Naive B cell (primary cell): Measurements from ENCODE around the gene MKRN1. TPM values are rescaled to one million over a fixed set of nuclear protein-coding genes. Genes with fewer than 3 reads are reported as not detected.
"Not testable (repeated sequence)": the region's sequence is repeated elsewhere in the genome, so short reads cannot be mapped to it uniquely, and the experiment has no call there.

ENCODE experiments used
- ATAC-seq, 2 donors: fragments of 150-1000 bp; cut with Tn5 transposase; 2 replicates each; pipeline ENCODE4 v1.10.0; 2021; ENCODE audit warnings: low read depth in 2 of 2, mild to moderate bottlenecking in 2 of 2, moderate library complexity in 2 of 2
- DNase-seq: peaks from one replicate; pipeline ENCODE4 v3.0.0; 2022
- H3K27ac Mint-ChIP-seq, 6 donors: one replicate each; pipeline ENCODE4 v1.8.0; 2020 to 2022; ENCODE audit warnings: mild to moderate bottlenecking in 6 of 6, mixed read lengths in 6 of 6, moderate library complexity in 5 of 6, inconsistent platforms in 2 of 6
- H3K27me3 Mint-ChIP-seq, 3 donors: one replicate each; pipeline ENCODE4 v1.8.0; 2021 to 2022; ENCODE audit warnings: mixed read lengths in 3 of 3, mild to moderate bottlenecking in 1 of 3
- H3K36me3 Mint-ChIP-seq, 2 donors: one replicate each; pipeline ENCODE4 v1.8.0; 2020 to 2022; ENCODE audit warnings: mixed read lengths in 2 of 2, inconsistent platforms in 1 of 2, mild to moderate bottlenecking in 1 of 2
- H3K4me1 Mint-ChIP-seq, 3 donors: one replicate each; pipeline ENCODE4 v1.8.0; 2020 to 2022; ENCODE audit warnings: mixed read lengths in 3 of 3, inconsistent platforms in 1 of 3, mild to moderate bottlenecking in 1 of 3, moderate library complexity in 1 of 3
- H3K4me3 Mint-ChIP-seq, 8 donors: one replicate each; pipeline ENCODE4 v1.8.0; 2020 to 2022; ENCODE audit warnings: mild to moderate bottlenecking in 8 of 8, mixed read lengths in 8 of 8, moderate library complexity in 8 of 8, inconsistent platforms in 2 of 8
- H3K9me3 Mint-ChIP-seq, 7 donors: one replicate each; pipeline ENCODE4 v1.8.0; 2020 to 2022; ENCODE audit warnings: mixed read lengths in 7 of 7, mild to moderate bottlenecking in 5 of 7, inconsistent platforms in 2 of 7, moderate library complexity in 1 of 7
- polyA plus RNA-seq, 6 donors: library from polyadenylated mRNA; unstranded; fragments of 300-500 nt; fragmentation: Illumina TruSeq; gene quantifications; one replicate each; pipeline ENCODE4 v1.2.3, GENCODE V29; 2021; ENCODE audit warnings: low read depth in 6 of 6

Gene MKRN1
- polyA plus RNA-seq, 6 donors from 2014 or later, result 99.0 to 151 (median 120) TPM

DNA sequence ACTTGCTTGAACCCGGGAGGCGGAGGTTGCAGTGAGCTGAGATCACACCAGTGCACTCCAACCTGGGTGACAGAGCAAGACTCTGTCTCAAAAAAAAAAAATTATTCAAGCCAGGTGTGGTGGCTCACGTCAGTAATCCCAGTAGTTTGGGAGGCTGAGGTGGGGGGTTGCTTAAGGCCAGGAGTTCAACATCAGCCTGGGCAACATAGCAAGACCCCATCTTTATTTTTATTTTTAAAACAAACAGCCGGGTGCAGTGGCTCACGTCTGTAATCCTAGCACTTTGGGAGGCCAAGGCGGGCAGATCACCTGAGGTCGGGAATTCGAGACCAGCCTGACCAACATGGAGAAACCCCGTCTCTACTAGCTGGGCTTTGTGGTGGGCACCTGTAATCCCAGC is 63.5 kb downstream of the MKRN1 start:
- not testable (repeated sequence) for DNase-seq, ATAC-seq, H3K4me1 Mint-ChIP-seq, H3K27ac Mint-ChIP-seq, H3K27me3 Mint-ChIP-seq, H3K9me3 Mint-ChIP-seq, H3K4me3 Mint-ChIP-seq
- peaks cover 0 to 13% of the 10 kb centered on the region in 2 donors for H3K36me3 Mint-ChIP-seq

- H3K27ac Mint-ChIP-seq, result no peak overlapping the region
- H3K4me1 Mint-ChIP-seq, result peaks cover 0 to 6% (median 5%) of the 10 kb centered on the region in 3 donors
- peaks cover 0 to 13% of the 10 kb centered on the region in 2 donors for H3K36me3 Mint-ChIP-seq
- H3K27me3 Mint-ChIP-seq, result peaks cover 0 to 8% (median 0%) of the 10 kb centered on the region in 3 donors
- H3K9me3 Mint-ChIP-seq, result no peaks in the 10 kb centered on the region
- ATAC-seq, result no peak
- H3K4me3 Mint-ChIP-seq, result no peak overlapping the region
- DNase-seq, result no peak
These were observed 63.9 kb downstream of the MKRN1 start for GRCh38 chr7:140415361-140415760.

- H3K36me3 Mint-ChIP-seq, result no peaks in the 10 kb centered on the region
- peak overlapping the region; percentile 86 to 96 (median 95) for H3K4me3 Mint-ChIP-seq
- peaks cover 0 to 6% (median 0%) of the 10 kb centered on the region in 3 donors for H3K27me3 Mint-ChIP-seq
- peaks cover 14% of the 10 kb centered on the region in 3 donors for H3K4me1 Mint-ChIP-seq
- peak overlapping the region in 1 of 6 donors; percentile 48 for H3K27ac Mint-ChIP-seq
- no peaks in the 10 kb centered on the region for H3K9me3 Mint-ChIP-seq
- no peak for DNase-seq
- ATAC-seq, result no peak
These were observed 74.7 kb downstream of the MKRN1 start for GRCh38 chr7:140404565-140405065.

DNA sequence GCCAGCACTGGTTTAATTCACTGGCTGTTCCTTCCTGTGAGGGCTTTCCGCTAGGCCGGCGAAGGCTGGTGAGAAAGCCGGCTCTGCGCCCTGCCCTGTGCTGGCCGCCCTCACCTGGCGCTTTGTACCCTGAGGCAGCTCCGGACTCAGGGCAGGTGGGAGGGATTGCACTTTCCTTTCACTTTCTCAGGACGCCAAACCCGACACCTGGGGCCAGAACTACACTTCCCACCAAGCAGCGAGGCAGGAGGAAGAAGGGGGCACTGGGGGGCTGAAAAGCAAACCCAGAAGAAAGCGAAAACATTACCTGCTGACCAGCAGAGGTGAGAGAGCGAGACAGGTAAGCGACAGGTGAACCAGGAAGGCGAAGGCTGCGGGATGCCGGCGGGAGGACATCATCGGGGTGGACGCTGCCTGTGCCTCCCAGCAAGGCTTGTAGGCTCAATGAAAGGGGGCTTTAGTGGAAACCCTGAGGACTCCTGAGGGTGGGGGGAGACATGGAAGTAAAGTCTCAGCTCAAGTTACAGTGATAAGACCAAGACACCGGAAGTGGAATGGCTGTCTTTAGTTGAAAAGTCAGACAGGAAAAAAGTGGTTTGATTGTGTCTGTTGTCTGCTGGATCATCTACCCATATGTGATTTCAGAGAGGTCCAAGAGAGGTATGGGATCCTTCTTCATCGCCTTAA is 75.3 kb downstream of the MKRN1 start, which contains the start of gene RAB19:
Gene RAB19, plus strand, starts transcription at position 181 of the 687 bp plus-strand sequence. CDS start 3,589 bp downstream, outside the sequence.
- peaks cover 0 to 6% (median 0%) of the 10 kb centered on the region in 3 donors for H3K27me3 Mint-ChIP-seq
- DNase-seq (peak; percentile 40), ATAC-seq (peak; percentile 93 to 95)
- peaks cover 14% of the 10 kb centered on the region in 3 donors for H3K4me1 Mint-ChIP-seq
- H3K36me3 Mint-ChIP-seq, result no peaks in the 10 kb centered on the region
- H3K4me3 Mint-ChIP-seq, result peak within 1 kb of the TSS; percentile 86 to 96 (median 95)
- peak within 1 kb of the TSS; percentile 70 to 96 (median 78) for H3K27ac Mint-ChIP-seq
- H3K9me3 Mint-ChIP-seq, result no peaks in the 10 kb centered on the region

Other genes starting within 250 kb of the MKRN1 start
- 1 to 10 TPM; 1.3 to 9.2 (median 6.2) TPM for gene SLC37A3, start 81.0 kb downstream of the MKRN1 start, polyA plus RNA-seq
- gene RAB19, start 75.4 kb downstream of the MKRN1 start, polyA plus RNA-seq, result 1 to 10 TPM in 1 of 6 donors, under 1 TPM in 2, not detected in 3; 0.61 to 1.1 (median 0.71) TPM
- gene DENND2A, start 161.3 kb upstream of the MKRN1 start, polyA plus RNA-seq, result under 1 TPM in 2 of 6 donors, not detected in 4; 0.30 to 0.98 TPM
- 10 to 100 TPM; 24.4 to 38.8 (median 33.7) TPM for gene ADCK2, start 193.4 kb upstream of the MKRN1 start, polyA plus RNA-seq
- gene NDUFB2, start 217.2 kb upstream of the MKRN1 start, polyA plus RNA-seq, result 100 to 1,000 TPM; 298 to 433 (median 362) TPM